AG10803 (cell line): ENCODE data around the gene MICU1.
"Not testable (repeated sequence)": the region's sequence is repeated elsewhere in the genome, so short reads cannot be mapped to it uniquely, and the experiment has no call there.

Experiments
- DNase-seq: peaks from one replicate; pipeline ENCODE4 v3.0.0; 2010; ENCODE audit warnings: low read depth
- H3K4me3 ChIP-seq: 2 replicates; pipeline ENCODE4 v1.5.1; 2011; ENCODE audit warnings: mild to moderate bottlenecking, low read length, control low read depth
- TF ChIP-seq, protein P1 (sequence below): conservative IDR thresholded peaks from 2 replicates; pipeline ENCODE4 v1.5.1; 2011; ENCODE audit warnings: mild to moderate bottlenecking, low read length, control low read depth, inconsistent platforms

MICU1 gene

DNA sequence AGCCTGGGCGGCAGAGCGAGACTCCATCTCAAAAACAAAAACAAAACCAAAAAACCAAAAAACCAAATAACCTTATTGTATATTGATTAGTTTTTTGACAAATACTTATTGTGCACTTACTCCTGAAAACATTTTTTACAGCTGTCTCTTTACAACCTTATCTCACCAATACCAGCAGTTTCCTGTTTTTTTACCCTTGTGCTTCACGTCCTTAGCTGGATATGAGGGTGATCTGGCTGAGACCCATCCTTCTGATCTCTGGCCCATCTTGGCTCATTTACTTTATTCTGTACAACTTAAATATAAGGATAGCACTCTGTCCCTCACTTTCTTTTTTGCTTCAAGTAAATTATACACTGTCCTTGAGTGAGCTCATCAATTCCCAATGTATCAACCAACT lies 166.6 kb downstream of the MICU1 start:
- TF ChIP-seq, protein P1, sequence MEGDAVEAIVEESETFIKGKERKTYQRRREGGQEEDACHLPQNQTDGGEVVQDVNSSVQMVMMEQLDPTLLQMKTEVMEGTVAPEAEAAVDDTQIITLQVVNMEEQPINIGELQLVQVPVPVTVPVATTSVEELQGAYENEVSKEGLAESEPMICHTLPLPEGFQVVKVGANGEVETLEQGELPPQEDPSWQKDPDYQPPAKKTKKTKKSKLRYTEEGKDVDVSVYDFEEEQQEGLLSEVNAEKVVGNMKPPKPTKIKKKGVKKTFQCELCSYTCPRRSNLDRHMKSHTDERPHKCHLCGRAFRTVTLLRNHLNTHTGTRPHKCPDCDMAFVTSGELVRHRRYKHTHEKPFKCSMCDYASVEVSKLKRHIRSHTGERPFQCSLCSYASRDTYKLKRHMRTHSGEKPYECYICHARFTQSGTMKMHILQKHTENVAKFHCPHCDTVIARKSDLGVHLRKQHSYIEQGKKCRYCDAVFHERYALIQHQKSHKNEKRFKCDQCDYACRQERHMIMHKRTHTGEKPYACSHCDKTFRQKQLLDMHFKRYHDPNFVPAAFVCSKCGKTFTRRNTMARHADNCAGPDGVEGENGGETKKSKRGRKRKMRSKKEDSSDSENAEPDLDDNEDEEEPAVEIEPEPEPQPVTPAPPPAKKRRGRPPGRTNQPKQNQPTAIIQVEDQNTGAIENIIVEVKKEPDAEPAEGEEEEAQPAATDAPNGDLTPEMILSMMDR: no peak
- DNase-seq: no peak
- H3K4me3 ChIP-seq: no peak overlapping the region

DNA sequence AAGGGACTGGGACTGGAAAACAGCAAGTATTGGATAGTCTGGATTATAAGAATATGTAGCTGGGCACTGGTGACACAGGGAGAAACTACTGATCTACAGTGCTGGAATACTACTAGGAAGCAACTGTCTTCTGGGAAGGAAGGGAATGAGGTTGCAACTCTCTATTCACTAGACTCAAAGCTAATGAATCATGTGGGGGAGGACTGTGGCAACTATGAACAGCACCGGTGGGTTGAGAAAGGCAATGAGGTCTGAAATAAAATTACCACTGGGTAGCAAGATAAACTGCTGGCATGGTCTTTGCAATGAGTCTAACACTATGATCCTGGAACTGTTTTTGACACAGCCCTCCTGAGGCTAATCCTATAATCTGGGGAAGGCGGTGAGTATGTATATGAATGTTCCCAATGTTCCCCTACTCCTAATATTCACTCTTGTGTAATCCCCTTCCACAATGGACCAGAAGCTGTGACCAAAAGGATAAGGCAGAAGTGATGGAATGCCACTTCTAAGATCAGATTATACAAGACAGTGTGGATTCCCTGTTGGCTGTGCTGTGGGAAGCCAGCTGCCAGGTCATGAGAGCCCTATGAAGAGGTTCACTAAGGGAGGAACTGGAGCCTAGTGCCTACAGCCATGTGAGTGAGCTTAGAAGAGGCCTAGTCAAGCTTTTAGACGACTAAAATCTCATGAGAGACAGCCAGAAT lies 169.8 kb downstream of the MICU1 start:
- TF ChIP-seq, protein P1: no peak
- H3K4me3 ChIP-seq: no peak overlapping the region
- no peak for DNase-seq

DNA sequence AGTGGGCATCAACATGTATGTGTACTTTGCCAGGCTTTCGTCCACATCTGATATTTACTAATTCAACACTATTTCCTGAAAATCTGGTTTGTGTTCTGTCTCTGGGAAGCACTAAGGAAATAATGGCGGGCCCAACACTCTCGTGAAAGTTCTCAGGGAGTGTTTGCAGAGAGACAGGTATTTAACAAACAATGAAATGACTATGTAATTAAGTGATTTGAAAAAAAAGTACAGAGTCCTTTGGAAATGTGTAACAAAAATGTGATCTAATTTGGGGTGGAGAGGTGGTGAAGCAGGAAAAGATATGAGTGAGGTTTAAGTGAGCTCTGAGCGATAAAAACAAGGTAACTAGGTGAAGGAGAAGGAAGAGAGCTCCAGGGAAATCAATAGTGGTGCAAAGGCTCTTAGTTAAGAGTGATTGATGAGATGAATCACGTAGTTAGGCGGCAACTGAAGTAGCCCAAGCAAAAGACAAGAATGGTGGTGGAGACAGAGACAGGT lies 175.9 kb downstream of the MICU1 start:
- no peak for DNase-seq
- TF ChIP-seq, protein P1: no peak
- no peak overlapping the region for H3K4me3 ChIP-seq

DNA sequence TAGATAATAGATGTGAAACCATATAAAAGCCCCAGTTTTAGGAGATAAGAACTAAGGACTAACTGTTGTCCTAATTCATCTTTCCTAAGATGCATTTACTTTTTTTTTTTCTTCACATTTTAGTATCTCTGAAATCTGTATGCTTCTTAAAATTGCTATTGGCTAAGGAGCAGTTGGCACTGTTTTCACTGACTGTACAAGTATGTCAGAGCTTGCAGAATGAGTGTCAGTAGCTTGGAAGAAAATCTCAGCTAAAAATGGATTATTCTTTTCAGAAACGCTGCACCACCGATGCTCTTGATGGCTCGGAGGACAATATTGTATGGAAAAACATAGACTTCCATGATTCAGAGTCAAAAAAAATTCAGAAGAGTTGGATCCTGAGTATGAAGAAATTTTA lies 180.0 kb downstream of the MICU1 start:
- TF ChIP-seq, protein P1: no peak
- no peak overlapping the region for H3K4me3 ChIP-seq
- no peak for DNase-seq

DNA sequence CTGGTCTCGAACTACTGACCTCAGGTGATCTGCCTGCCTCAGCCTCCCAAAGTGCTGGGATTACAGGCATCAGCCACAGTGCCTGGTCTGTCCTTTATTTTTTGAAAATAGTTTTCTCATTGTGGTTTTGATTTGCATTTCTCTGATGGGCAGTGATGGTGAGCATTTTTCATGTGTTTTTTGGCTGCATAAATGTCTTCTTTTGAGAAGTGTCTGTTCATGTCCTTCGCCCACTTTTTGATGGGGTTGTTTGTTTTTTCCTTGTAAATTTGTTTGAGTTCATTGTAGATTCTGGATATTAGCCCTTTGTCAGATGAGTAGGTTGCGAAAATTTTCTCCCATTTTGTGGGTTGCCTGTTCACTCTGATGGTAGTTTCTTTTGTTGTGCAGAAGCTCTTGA lies 182.9 kb downstream of the MICU1 start:
- not testable (repeated sequence) for DNase-seq, H3K4me3 ChIP-seq

DNA sequence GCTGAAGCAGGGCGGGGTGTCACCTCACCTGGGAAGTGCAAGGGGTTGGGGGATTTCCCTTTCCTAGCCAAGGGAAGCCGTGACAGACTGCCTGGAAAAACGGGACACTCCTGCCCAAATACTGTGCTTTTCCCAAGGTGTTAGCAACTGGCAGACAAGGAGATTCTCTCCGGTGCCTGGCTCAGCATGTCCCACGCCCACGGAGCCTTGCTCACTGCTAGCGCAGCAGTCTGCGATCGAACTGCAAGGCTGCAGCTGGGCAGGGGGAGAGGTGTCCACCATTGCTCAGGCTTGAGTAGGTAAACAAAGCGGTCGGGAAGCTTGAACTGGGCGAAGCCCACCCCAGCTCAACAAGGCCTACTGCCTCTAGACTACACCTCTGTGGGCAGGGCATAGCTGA lies 190.3 kb downstream of the MICU1 start:
- DNase-seq: no peak
- H3K4me3 ChIP-seq: no peak overlapping the region
- TF ChIP-seq, protein P1: no peak

DNA sequence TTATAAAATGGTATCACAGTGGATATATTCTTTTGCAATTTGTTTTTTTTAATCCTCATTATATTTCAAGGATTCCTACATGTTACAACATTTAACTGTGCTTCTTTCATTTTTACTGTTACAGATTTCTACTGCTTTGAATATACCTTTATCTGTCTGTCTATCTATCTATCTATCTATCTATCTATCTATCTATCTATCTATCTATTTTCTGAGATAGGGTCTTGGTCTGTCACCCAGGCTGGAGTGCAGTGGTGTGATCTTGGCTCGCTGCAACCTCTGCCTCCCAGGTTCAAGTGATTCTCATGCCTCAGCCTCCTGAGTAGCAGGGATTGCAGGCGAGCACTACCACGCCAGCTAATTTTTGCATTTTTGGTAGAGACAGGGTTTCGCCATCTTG lies 194.9 kb downstream of the MICU1 start:
- DNase-seq, H3K4me3 ChIP-seq: not testable (repeated sequence)

DNA sequence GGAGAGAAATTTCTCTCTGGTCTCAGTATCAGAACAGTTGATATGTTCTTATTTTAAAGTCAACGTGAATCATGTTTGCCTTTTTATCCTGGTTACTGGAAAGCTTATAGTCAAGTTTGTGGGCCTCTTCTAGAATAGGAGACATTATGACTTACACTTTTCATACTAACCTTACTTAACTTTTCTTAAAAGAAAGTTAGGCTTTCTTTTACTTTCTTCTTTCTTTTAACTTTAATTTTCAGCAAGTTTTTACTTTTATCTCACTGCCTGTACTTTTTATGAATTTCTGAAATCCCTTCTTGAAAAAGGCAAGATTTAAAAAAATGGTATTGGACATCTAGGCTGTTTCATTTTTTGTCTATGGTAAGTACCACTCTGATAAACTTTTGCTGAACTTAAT lies 195.9 kb downstream of the MICU1 start:
- no peak overlapping the region for H3K4me3 ChIP-seq
- TF ChIP-seq, protein P1: no peak
- DNase-seq: no peak
